Stimulated activated CD8-positive, alpha-beta memory T cell treated with anti-CD3 and anti-CD28 coated beads, Interleukin-4, amount 100 ng/mL, for 4 hours (primary cell): ENCODE data around the gene PPM1N.

Source experiments
- DNase-seq, 2 donors: peaks; one replicate each; pipeline ENCODE4 v3.0.0-alpha.2; 2020; ENCODE audit warnings: low read depth in 2 of 2, low spot score in 1 of 2

PPM1N gene, protein sequence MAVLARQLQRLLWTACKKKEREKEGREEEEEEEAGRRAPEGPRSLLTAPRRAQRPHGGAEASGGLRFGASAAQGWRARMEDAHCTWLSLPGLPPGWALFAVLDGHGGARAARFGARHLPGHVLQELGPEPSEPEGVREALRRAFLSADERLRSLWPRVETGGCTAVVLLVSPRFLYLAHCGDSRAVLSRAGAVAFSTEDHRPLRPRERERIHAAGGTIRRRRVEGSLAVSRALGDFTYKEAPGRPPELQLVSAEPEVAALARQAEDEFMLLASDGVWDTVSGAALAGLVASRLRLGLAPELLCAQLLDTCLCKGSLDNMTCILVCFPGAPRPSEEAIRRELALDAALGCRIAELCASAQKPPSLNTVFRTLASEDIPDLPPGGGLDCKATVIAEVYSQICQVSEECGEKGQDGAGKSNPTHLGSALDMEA

DNA sequence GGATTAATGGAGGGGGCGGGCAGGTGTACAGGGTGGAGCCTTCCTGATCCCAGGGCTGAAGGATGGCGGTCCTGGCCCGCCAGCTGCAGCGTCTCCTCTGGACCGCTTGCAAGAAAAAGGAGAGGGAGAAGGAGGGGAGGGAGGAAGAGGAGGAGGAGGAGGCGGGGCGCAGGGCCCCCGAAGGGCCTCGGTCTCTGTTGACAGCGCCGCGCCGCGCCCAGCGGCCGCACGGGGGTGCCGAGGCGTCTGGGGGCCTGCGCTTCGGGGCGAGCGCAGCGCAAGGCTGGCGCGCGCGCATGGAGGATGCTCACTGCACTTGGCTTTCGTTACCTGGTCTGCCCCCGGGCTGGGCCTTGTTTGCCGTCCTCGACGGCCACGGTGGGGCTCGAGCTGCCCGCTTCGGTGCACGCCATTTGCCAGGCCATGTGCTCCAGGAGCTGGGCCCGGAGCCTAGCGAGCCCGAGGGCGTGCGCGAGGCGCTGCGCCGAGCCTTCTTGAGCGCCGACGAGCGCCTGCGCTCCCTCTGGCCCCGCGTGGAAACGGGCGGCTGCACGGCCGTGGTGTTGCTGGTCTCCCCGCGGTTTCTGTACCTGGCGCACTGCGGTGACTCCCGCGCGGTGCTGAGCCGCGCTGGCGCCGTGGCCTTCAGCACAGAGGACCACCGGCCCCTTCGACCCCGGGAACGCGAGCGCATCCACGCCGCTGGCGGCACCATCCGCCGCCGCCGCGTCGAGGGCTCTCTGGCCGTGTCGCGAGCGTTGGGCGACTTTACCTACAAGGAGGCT lies at the start of gene PPM1N:
Gene PPM1N (plus strand): TSS at position 33 of the 785 bp plus-strand sequence. CDS start 30 bp downstream, at position 63.
- no peak for DNase-seq

DNA sequence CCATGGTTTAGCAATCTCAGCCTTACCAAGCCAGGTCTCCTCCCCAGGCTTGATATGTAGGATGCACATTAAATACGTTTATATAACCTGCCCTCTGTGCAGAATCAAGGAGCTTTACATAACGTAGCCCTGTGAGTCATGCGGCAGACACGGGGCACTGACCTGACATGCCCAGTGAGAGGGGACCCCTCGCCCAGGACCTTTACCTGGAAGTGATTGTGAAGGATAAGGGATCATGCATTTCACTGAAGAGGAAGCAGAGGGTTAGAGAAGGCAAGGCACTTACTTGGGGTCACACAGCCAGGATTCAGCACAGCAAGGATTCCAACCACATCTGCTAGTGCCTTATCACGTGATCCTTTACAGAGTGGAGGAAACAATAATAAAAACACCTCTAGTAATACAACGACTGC lies 49.4 kb upstream of the PPM1N start:
- DNase-seq, result no peak

DNA sequence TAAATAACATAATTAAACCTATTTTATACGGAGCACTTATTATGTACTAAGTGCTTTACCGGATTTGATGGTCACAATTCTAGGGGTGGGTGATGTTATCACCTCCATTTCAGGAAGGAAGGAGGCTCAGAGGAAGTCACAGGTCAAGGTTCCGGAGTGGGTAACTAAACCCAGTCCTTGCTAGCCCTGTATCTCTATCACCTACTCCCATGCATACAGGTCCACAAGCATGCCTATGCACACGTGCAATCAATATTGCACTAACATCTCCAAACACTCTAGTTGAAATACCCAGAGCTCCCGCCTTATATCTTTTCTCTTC lies 48.3 kb upstream of the PPM1N start:
- DNase-seq, result no peak

DNA sequence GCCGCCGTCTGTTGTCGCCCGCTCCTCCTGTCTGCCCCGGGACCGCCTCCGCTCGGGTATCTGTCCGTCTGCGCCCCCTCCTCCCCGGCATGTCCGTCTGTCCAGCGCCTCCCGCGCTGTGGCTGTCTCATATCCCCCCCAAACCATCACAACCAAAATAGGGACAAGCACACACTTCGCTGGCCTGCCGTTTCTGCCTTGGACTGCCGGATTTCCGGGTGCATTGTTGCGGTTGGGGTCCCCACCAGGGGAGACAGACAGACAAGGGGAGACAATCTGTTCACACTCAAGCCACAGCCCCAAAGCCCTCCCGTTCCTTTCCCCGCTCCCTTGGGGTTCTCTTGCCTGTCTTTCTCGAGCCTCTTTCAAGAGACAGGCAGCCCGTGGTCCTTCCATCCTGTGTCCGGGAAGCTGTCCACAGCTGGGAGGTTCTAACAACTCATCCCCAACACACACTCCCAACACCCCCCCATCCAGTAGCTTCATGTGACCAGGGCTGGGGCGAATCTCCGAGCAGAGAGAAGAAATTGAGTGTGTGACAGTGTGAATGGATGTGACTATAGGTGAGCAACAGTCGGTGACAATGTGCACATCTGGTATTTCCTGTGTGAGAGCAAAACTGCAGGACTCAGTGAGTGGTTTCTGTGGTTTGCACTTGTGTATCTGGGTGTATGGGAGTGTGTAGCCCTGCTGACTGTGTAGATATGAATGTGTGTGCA lies 47.0 kb upstream of the PPM1N start:
- no peak for DNase-seq

DNA sequence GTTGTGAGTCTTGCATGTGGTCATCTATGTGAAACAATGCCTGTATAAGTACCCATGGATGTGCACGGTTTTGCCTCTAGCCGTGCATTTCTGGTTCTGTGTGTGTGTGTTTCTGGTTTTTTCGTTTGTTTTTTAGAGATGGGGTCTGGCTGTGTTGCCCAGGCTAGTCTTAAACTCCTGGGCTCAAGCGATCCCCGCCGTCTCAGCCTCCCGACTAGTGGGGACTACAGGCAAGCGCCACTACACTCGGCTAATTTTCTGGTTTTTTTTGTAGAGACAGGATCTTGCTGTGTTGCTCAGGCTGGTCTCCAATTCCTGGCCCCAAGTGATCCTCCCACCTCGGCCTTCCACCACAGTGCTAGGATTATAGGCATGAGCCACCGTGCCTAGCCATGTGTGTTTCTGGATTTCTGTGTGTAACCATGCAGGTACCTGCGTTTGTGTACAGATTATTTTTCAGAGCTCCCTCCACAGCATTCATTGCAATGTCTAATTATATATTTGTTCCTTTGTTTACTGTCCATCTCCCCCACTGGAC lies 46.3 kb upstream of the PPM1N start:
- no peak for DNase-seq

DNA sequence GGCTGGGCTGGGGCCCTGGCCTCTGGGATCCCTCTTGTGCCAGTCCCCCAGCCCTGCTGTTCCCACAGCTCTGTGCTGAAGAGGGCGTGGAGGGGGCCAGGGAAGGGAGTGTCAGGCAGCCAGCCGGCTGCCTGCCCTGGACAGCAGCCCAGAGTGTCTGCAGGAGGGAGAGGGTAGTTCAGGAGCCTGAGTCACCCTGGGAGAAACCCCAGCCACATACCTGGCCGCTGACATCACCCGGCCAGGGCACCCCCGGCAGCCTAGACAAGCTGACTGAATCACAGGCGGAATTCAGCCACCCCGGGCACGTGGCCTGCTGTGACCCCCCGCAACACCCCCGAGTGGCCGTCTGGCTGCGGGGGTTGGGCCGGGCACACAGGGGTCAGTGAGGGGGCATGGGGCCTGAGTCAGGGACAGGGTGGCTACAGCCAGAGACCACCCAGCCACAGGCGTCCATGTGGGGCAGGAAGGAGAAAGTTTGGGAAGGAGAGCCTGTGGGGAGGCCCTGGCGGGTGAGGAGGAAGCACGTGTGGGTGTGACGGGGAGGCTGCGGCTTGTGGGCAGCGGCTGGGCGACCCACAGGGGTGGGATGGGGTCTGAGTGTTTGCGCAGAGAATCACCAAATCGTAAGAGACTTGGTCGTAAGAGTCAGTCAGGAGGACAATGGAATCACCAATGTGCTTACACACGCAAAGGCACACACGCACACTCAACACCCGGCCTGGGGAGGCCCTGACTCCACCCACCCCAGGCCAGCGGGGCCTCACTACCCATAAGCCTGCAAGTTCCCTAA lies 42.3 kb upstream of the PPM1N start:
- DNase-seq, result peak in 1 of 2 donors; percentile 66

DNA sequence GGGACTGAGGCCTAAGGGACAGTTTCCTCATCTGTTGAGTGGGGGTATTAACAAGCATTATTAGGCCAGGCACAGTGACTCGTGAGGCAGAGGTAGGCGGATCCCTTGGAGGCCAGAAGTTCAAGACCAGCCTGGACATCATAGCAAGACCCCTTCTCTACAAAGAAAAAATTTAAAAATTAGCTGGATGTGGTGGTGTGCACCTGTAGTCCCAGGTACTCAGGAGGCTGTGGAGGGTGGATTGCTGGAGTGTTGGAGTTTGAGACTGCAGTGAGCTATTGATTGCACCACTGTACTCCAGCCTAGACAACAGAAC lies 41.8 kb upstream of the PPM1N start:
- DNase-seq, result no peak

DNA sequence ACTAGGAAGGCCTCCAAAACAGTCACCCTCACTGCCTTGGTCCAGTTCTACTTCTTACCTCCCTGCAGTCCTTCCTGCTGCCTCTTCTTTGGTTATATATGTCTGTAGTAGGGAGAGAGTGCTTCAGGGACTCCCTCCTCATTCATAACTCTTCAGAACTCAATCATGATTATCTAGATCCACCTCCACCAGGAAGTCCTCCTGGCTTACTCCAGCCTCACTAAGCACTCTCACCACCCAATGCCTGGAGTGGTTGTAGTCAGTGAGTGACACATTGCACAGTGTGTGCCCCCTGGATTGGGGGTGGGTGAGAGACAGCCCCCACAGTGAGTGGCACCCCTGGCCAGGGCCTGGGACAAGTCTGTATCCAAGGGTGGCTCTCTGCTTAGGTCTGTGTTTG lies 40.5 kb upstream of the PPM1N start:
- no peak for DNase-seq

DNA sequence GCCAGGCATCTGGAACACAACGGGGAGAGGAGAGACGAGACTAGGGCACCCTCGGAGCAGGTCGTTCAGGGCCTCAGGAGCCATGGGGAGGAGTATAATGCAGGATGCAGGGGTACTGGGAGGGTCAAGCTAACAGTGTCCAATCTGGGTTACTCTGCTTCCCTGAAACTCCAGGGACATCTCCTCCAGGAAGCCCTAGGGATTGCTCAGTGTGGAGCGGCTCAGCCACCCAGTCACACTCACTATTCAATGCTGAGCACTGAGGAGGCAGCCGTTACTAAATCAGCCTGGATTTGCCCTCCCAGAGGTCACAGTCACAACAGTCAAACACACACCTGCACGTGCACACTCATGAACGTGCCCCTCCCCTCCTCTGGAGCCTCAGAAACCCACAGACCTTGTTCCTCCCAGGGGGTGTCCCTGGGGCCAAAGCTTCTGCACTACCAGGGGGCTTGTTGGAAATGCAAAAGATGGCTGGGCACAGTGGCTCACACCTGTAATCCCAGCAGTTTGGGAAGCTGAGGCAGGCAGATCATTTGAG lies 37.4 kb upstream of the PPM1N start:
- no peak for DNase-seq

DNA sequence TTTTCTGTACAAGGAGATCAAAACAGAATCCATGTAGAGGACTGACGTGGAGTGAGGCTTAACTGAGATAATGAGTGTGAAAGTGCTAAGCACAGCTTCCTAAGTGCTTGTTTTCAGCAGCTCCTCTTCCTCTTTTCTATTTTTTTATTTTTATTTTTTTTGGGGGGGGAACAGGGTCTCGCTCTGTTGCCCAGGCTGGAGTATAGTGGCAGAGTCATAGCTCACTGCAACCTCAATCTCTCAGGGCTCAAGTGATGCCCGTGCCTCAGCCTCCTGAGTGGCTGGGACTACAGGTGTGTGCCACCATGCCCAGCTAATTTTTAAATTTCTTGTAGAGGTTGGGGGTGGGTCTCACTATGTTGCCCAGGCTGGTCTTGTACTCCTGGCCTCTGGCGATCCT lies 36.1 kb upstream of the PPM1N start:
- DNase-seq, result no peak

DNA sequence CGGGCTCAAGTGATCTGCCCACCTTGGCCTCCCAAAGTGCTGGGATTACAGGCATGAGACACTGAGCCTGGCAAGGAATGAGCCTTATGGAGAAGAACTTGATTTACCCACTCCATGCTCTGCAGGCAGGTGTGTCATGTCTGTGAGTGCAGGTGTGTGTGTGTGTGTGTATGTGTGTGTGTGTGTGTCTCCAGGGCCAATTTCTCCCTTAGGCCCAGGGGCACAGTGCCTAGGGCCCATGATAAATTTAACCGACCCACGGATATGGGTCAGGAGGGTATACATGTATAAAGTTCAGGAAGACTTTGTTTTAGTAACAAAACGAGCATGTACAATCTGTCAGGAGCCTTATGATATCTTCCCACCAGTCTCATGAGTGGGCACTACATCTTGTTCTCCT lies 35.0 kb upstream of the PPM1N start:
- DNase-seq, result no peak

DNA sequence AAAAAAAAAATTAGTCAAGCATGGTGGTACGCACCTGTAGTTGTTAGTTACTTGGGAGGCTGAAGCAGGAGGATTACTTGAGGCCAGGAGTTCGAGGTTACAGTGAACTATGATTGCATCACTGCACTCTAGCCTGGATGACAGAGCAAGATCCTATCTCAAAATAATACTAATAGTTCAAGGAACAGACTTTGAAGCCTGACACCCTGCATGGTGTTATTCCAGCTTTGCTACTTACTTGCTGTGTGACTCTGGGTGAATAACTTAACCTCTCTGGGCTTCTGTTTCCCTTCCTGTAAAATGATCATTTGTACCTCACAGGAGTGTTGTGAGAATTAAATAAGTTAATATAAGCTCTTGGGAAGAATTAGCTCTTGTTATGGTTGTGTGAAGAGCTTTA lies 34.0 kb upstream of the PPM1N start:
- DNase-seq, result no peak

DNA sequence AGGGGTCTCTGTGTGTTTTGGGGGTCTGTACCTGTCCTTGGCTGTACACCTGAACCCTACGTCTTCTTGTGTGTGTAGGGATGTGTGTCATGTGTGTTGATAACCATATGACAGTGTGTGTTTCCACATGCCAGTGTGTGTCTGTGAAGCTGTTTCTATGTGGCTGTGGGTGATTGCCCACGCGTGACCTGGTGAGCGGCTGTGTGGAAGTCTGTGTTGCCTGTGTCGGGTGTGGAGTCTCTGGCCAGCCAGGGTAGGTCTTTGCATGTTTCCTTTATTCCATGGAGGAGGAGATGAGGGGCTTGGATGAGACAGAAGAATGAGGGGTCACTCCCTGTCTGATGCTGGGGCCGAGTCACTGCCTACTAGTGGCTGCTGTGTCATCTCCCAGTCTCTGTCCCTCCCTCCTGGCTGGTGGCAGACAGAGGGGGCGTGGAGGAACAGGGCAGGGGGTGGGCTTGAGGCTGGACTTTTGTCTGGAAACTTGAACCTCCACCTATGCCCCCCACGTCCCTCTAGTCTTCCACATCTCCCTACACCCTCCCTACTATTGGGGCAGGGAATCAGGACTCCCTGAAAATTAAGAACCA lies 33.3 kb upstream of the PPM1N start:
- DNase-seq, result no peak

DNA sequence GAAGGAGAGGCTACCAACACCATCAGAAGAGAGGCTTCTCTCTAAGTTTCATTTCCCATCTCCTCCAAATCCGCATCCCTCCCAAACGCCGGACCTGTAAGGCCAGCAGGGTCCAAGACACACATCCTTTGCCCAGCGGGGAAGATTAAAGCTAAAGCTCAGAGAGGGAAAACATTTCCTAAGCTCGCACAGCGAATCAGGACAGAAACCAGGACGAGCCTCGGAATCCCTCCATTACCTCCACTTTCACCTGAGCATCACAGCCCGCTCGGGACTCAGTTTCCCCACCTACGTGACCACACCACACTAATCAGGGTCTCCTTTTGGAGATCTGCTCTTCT lies 31.2 kb upstream of the PPM1N start:
- DNase-seq, result no peak

DNA sequence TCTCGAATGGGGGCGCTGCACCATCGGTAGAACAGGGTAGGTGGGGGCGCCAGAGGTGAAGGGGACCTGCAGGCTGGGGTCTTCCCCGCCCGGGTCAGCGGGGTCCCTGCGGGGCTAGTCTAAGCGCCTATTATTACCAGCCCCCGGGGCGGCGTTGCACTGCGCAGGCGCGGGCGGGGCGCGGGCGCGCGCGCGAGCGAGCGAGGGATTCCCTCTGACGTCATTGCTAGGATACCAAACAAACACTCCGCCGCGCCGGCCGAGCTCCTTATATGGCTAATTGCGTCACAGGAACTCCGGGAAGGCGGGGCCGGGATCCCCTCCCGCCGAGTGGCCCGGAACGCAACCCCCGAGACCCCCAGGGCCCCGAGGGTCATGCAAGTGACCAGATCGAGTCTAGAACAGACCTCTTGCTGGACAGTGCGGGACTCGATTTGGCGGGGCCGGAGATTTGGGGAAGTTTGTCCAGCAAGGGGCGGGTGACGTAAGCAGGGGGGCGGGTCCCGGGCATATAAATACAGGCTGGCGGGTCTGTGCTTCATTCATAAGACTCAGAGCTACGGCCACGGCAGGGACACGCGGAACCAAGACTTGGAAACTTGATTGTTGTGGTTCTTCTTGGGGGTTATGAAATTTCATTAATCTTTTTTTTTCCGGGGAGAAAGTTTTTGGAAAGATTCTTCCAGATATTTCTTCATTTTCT lies 30.6 kb upstream of the PPM1N start, which contains the start of gene FOSB:
Gene FOSB (plus strand): TSS at position 541 of the 703 bp plus-strand sequence. CDS start 591 bp downstream, outside the sequence.
- peak; percentile 88 to 89 for DNase-seq

DNA sequence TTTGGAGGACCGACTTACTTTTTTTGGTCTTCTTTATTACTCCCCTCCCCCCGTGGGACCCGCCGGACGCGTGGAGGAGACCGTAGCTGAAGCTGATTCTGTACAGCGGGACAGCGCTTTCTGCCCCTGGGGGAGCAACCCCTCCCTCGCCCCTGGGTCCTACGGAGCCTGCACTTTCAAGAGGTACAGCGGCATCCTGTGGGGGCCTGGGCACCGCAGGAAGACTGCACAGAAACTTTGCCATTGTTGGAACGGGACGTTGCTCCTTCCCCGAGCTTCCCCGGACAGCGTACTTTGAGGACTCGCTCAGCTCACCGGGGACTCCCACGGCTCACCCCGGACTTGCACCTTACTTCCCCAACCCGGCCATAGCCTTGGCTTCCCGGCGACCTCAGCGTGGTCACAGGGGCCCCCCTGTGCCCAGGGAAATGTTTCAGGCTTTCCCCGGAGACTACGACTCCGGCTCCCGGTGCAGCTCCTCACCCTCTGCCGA lies 30.0 kb upstream of the PPM1N start:
- no peak for DNase-seq

DNA sequence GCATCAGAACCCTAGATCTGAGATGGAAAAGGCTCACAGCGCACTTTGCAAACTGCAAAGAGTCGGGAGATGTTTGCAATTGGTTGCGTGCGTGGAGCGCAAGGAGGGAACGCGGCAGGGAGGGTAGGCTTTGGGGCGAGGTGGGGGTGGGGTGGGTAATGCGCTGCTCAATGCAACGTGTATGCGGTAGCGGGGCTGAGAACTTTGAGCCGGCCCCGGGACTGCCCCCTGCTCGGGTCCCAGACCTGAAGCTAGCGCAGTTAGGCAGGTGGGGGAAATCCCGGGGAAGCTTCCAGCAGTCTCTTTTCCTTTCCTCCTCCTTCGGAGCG lies 29.5 kb upstream of the PPM1N start:
- DNase-seq, result no peak

DNA sequence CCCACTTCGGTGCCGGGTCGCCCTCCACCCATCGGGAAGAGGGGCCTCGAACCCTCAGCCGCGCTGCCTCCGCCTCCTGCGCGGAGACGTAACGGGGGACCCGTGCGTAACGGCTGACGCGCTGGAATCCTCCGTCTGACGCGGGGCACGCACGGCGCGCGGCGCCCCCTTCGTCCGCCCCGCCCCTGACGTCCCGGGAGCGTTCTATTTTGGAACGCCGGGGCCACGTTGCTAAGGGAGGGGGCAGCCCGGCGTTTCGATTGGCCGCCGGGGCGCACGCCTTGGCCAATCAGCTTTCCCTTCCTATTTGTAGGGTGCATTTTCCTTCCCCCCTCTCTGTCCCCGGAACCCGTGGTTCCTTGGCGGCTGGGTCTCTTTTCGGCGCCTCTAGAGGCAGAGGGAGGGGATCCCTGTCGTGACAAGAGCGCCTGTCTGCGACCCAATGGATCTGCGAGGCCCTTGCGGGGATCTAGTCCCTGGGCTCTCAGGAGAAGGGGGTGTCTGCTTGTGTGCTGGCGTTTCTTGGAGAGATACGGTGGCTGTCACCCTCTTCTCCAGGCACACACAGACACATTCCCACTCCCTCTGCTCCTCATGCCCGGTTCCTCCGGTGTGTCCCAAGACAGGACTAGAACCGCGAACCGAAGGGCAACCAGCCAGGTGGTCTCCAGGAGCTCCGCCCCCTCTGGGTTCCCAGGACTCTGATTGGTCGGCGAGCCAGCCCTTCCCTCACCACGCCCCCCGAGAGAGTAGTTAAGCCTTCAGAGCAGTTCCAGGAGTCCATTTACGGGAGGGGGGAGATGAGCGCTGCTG lies 28.9 kb upstream of the PPM1N start:
- peak; percentile 78 to 87 for DNase-seq
